Kidney capillary endothelial cell (primary cell): ENCODE results near the gene CYP3A4.
"Not testable (repeated sequence)": the region's sequence is repeated elsewhere in the genome, so short reads cannot be mapped to it uniquely, and the experiment has no call there.

Experiments
- DNase-seq: peaks from one replicate; pipeline ENCODE4 v3.0.0-alpha.2; 2018; ENCODE audit warnings: low spot score

CYP3A4 gene

DNA sequence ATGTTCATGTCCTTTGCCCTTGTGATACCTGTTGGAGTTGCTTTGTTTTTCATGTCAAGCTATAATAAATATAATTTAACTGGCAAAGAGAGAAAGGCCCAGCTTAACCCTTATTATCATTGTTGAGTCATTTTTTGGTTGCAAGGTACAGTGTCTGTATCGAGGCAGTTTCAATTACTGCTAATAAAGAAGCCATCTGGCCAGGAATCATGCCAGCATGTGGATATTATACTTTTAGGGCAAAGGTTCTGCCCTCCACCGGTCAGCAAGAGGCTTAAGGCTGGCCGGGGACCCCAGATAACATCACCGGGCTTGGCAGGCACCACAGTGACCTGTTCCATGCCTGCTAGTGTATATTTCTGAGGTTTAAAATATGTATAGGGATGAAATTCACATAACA is 9.0 kb upstream of the CYP3A4 start:
- no peak for DNase-seq

DNA sequence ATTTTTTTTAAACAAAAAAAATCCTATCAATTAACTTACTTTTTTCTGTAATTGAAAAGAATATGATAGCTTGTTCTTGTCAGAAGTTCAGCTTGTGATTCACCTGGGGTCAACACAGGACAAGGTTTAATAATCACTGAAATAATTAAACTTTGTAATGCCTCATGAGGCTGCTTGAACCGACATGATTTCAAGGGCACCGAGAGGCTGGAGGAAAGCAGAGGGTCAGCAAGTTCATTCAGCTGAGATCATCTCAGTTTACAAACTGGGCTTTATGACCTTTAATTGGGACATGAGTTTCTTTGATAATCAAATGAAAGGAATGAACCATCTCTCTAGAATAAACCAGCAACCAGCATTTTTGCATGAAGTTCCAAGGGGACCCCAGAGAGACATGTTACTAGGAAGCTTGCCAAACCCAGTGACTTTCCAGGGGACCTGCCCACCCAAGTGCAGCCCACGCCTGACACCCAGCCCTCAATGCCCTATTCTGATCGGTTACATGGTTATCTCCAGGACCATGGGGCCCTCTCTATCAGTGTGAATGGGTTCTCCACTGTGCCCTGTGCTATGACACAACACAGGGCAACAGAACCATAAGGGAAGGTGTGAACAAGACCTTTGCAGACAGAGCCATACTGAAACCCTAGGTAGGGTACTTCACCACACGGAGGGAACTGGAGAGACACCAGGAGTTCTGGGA is 7.8 kb upstream of the CYP3A4 start:
- DNase-seq, result no peak

DNA sequence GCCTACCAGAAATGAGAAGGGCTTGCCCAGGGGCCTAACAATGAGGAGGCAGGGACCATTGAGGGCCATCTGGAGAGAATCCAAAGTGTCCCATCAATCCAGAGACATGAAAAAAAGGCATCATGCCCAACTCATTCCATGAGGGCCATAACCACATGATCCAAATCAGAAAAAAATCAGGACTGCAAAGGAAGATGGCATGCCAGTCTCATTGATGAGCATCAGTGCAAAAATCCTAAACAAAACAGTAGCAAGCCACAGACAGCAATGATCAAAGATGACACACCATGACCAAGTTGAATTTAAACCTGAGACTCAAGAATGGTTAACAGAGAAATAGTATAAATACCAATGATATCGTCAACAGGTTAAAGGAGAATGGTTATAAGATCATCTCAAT is 7.0 kb upstream of the CYP3A4 start:
- no peak for DNase-seq

DNA sequence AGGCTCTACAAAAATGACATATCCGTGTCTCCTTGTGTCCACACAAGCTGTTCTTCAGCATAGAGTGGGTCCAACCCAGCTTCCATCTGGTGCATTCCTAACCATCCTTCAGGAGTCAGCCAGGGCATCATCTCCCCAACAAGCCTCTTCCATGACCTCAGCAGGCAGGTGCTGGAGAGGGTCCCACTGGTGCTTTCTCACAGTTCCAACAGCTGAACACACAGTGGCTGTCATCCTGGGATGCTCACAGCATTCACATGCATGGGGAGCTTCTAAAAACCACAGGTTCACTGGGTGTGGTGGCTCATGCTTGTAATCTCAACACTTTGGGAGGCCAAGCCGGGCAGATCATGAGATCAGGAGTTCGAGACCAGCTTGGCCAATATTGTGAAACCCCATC is 6.4 kb upstream of the CYP3A4 start:
- no peak for DNase-seq

DNA sequence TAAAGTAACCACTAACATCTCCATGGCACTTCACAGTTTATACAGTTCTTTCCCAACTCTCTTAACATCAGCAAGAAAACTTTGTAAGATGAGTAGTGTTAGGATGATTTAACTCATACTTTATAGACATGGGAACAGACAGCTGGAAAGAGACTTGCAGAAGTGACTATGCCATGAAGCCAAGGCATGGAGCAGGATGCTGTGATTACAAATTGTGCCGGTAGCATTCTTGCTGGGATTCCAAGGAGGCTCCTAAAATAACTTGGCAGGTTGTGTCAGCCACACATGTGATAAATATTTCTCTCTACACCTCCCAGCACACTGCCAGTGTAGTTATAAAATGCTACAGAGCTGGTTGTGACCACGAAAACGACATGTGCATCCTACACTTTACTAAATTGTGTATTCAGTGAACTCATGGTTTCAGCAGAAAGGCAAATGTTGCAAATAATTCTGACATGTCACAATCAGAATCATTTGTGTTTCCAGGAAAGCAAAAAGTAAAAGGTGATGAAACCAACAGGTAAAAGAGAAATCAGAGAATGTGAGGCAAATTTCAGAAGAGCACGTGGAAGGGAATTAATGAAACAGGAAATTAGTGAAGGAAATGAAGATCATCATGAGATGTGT is 5.6 kb upstream of the CYP3A4 start:
- no peak for DNase-seq

DNA sequence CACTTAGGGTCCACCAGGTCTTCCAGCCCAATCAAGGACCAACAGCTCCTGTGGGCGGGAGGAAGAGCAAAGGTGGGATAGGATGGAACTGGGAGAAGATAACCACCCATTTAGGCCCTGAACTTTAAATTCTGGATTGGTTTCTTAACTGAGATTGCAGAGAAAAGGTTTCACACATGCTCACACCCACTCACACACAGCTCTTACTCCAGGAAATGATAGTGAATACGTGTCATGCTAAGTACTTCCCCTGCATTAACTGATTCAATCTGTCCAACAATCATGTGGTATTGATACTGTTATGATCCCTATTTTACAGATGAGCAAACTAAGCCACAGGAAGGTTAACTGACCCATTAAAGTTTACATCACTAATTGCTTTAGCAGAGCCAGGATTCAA is 4.6 kb upstream of the CYP3A4 start:
- DNase-seq, result no peak

DNA sequence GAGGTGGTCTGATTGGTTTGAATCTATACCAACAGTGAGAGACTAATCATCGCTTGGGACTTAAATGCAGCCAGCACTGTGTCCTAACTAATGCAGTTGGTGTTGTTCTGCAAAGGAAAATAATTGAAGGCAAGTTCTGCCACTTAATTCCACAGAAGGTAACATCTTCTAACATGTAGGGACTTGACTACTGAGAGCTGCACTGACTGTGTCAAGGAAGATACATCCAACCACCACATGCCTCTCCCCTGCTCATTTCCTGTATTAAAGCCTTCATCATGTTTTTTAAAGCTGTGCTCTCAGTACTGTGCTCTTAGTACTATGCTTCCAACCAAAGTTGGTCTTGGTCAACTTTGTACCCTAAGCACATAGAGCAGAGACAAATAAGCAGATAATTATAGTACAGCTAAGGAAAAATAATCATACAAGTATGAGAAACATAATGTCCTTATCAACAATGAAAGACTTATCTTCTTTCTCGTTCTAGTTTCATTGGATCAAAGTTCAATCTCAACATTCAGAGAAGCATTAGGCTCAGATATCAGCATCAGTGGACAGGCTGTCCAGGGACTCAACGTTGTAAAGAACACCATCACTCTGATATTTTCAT is 2.8 kb upstream of the CYP3A4 start:
- no peak for DNase-seq

DNA sequence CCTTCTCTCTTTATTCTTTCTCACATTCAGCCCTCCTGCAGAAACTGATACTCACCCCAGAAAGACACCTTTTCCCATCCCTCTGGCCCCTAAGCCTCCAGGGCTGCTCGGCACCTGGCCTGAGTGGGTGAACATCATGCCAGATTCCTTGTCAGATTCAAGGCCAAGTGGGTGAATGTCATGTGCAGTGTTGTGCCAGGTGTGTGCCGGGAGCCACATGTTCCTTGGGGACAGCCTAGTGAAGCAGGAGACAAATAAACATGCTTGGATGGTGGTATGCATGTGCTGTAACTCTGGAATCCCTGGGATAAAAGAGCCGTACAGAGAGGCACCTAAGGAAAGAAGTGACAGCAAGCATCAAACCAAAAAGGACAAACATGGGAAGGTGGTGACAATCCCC is 1.7 kb upstream of the CYP3A4 start:
- DNase-seq, result not testable (repeated sequence)

DNA sequence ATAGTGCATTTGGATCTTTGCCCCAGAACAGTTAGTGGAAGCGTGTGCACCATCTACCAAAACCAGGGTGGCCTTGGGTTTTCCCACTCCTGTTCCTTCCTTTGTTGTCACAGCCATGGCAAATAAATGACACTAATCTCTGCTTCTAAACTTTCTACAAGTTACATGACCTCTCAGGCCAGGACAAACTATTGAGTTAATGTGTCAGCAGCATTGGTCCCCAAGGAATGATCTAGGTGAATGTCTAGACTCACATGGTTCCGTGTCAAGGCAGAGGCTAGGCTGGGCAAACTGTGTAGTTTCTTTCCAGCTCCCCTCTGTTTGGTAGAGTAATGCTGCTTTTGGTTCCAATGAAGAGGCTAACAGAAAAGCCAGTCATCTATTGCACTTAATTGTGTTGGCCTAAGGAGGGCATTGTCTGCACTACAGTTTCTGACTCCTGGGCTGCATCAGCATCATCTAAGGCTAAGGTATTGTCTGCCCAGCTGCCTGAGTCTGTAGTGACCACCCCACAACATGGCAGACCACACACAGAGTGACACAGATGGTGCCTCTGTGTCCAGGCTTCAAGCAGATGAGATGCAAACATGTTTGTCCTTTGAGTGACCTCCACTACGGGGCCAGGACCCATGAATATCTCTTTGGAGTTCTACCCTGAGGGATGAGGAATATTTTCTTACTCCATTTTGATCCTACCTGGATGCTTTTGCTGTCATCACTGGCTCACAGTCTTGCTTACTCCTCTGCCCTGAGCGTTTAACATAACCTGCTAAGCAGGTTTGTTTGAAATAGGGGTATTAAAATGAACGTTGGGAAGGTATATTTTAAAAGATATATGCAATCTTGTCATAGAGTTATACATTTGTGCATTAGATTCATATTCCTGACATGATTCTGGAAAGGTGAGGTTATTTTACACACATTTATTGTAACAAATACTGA is 1.7 kb downstream of the CYP3A4 start:
- no peak for DNase-seq

DNA sequence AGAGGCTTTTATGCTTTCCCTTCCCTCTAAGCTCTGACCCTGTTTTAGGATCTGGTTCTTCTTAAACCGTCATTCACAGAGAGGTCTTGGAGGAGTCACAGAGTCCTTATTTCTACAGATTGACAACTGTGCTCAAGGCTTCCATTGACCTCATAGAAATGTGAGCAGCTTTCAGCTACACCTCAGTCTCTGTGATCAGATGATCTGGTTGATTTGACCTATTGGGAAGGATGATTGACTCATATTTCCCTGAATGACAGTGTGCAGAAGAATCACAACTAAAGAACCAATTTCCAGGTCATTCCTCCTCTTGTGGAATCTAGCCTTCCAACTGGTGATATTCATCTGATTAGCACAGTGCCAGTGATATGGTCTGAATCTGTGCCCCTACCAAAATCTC is 3.4 kb downstream of the CYP3A4 start:
- DNase-seq, result no peak

DNA sequence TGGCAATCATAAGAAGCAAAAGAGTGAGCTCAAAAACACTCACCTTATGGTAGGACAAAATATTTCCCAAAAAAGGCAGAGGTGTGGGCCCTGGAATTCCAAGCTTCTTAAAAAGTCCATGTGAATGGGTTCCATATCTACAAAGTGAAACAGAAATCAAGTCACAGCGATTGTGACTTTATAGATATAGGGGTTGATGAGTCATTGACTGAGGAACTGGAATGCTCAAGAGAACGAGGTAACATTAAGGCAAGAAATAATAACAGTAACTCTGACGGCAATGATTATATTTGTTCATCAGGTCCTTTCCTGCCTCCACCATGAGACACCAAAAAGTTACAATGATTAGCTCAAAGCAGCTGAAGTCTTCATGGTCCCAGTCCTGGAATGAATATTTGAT is 4.0 kb downstream of the CYP3A4 start:
- DNase-seq, result no peak

DNA sequence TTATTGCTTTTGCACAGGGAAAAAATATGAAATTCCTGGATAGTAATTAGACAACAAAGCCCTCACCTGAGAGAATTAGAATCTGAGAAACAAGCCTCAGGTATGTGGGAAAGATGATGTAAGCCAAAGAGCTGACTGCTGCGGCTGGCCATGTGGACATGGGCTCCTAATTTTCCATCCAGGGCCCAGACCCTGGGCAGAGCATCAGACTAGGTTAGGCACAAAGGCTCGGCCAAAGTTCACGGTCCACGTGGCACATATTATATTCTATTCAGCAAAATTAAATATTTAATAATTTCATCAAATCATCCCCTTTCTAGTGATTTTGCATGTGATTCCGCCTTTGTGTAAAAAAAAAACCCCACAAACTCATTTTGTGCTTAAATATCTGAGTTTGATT is 5.1 kb downstream of the CYP3A4 start:
- DNase-seq, result no peak

DNA sequence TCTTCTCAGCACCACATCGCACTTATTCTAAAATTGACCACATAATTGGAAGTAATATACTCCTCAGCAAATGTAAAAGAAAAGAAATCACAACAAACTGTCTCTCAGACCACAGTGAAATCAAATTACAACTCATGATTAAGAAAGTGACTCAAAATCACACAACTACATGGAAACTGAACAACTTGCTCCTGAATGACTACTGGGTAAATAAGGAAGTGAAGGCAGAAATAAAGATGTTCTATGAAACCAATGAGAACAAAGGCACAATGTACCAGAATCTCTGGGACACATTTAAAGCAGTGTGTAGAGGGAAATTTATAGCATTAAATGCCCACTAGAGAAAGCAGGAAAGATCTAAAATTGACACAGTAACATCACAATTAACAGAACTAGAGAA is 10.6 kb downstream of the CYP3A4 start:
- not testable (repeated sequence) for DNase-seq

DNA sequence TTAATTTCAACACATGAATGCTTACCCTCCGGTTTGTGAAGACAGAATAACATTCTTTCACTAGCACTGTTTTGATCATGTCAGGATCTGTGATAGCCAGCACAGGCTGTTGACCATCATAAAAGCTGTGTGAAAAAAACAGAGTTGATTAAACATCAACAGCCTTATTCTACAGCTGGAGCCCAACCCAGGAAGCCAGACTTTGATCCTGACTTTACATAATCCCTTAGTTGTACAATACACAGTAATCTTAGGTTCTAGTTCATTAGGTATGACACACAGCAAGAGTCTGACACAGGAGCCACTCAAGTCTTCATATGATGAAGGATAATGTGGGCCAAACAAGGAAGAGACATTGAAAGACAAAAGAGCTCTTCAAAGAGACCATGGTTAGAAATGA is 11.4 kb downstream of the CYP3A4 start:
- DNase-seq, result no peak

DNA sequence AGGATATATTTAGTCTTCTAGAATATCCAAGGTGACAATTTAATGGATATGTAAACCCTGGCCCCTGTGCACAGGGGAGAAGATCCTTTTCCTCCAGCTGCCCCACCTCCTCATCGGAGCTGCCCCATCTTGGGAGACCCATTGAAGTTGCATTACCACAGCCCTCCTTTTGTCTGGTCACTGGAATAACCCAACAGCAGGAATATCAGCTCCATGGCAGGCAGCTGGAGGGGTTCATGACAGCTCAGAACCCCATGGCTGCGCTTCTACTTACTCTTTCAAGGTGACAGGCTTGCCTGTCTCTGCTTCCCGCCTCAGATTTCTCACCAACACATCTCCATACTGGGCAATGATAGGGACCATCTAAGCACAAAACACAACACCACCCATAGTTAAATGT is 14.5 kb downstream of the CYP3A4 start:
- DNase-seq, result not testable (repeated sequence)

DNA sequence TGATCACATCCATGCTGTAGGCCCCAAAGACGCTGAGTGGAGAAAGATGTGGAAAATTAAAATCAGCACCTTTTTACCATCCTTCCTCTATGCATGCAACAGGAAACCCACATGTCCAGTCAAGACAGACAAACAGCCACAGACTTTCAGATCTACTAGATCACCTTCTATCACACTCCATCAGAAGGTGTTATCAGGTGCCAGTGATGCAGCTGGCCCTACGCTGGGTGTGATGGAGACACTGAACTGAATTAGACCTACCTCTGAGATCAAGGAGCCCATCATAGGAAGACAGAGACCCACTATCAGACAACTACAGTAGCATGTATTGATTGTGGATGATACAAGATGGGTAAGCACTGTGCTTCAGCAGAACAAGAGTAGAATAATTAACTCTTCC is 15.5 kb downstream of the CYP3A4 start:
- no peak for DNase-seq

DNA sequence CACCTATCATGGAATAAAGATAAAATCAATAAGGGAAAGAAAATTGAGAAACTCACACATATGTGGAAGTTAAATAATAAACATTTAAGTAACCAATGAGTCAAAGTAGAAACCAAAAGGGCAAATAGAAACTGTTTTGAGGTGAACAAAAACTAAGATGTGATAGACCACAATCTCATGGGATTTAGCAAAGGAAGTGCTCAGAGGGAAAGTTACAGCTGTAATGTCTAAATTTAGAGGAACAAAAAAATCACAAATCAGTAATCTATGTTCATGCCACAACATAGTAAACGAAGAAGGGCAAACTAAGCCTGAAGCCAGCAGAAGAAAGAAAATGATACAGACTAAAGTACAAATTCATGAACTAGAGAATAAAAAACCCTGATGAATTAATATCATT is 16.3 kb downstream of the CYP3A4 start:
- DNase-seq, result no peak

DNA sequence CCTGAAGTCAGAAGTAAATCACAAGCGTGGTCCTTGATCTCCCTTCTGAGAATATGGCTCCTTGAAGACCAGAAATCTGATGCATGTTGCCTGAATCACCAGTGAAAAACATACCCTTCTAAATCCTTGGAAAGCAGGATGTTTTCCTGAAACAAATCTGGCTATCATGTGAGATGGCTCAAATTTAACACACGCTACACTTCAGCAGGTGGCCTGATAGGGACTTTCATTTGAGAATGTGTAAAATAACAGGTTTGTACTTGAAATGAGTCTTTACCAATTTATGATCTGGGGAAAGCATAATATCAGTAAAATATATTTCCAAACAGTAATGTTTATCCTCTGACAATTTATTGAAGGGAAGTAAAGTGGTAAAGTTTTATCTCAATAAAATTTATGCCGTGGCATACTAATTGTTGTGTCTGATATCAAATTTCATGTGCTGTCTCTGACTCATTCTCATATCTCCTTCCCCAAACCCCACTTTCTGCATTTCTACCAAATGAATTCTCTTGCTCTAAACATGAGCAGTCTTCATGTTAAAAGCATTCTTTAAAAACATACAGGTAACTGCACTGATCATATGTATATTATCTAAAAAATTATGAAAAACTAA is 17.4 kb downstream of the CYP3A4 start:
- no peak for DNase-seq

DNA sequence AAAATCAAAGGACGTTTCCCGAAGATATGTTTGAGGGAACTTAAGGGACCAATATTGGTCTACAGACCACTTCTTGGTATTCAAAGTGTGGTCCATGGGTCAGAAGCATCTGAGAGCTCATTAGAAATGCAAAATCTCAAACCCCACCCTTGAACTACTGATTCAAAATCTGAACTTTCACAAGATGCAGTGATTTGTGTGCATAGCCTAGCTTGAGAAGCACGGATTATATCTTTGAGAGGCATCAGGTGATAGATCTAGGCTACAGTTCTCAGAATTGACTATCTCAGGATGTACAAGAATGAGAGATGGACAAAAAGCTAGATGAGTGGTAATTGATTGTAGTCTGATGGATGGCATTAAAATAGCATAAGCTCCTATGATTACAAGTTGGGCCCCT is 19.5 kb downstream of the CYP3A4 start:
- no peak for DNase-seq

DNA sequence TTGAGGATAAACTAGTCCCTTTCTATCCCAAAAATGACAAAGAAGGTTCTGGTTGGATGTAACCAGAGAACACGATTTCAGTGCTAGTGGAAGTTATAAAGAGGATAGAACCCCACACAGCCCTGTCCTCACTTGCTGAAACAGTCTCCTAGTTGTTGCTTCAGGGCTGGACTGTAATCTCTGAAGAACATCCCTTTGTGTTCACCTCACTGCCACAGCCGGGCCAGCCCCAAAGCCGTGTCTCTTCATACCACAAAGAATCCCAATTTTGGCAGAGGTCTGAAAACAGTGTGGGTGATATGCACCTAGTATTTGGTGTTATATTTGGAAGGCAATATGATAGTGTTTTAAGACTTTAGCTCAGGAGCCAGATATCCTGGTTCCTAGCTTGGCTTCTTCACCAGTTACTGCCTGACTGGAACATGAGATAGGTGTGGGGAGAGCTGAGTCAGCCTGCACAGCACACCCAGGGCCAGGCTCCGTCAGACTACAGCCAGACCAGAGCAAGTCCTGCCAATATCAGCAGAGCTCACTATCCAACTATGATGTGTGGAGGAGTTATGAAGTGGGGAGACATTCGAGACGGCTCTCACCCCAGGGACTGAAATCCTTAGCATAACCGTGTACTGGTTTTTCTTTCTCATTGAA is 21.2 kb downstream of the CYP3A4 start:
- no peak for DNase-seq

DNA sequence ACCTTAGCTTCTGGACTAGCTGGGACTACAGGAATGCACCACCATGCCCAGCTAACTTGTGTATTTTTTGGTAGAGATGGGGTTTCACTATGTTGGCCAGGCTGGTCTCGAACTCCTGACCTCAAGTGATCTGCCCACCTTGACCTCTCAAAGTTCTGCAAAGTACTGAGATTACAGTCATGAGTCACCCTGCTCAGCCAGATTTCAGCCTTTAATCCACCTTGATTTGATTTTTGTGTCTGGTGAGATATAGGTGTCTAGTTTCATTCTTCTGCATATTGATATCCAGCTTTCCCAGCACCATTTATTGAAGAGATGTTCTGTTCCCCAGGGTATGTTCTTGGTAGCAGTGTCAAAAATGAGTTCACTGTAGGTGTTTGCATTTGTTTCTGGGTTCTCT is 28.9 kb downstream of the CYP3A4 start:
- no peak for DNase-seq

DNA sequence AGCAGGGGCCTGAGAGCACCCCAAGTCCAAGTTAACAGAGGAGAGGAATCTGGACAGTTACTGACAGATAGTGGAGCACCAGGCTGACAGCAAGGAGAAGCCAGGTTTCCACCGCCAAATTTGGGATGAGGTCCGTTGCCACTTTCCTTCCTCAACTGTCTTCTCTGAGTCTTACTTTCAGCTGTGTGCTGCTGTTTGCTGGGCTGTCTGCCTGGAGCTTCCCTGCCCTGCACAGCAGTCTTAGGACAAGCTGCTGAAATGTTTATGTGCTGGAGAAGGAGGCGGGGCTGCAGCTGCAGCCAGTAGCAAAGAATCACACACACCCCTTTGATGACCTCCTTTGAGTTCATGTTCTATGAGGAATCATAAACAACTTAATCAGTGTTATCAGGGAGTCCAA is 31.6 kb downstream of the CYP3A4 start:
- no peak for DNase-seq
